HG03066 (cell line): ENCODE data around the gene RAD21L1.

Experiments
- ATAC-seq: cut with Tn5 transposase; IDR thresholded peaks from one replicate; pipeline ENCODE4 v1.9.1; 2021; ENCODE audit warnings: low read depth; ENCODE audit not compliant: unreplicated experiment

Gene RAD21L1

GRCh38 chr20:1225783-1226654 is at the start of gene RAD21L1:
TSS of gene RAD21L1 (plus strand) at chr20:1226044. CDS start at chr20:1228454, 2,410 bp downstream.
- ATAC-seq: no peak

- no peak for ATAC-seq
These were observed 48.2 kb upstream of the RAD21L1 start for GRCh38 chr20:1177680-1178079.

DNA sequence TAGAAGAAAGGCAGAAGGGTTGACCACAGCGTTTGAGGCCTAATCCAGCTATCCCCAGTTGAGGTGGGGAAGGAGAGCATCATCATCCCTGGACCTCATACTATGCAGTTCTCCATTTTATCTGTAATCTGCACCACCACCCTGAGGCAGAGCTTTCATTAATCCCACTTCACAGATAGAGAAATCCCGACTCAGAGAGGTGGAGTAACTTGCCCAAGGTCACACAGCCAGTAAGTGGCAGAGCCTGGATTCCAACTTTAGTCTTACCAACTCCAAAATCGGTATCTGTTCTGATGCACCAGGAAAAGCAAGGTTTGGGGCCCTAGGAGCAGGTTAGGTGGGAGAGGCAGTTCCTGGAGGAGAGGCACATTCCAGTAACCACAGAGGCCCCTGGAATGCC is 47.7 kb upstream of the RAD21L1 start:
- ATAC-seq: no peak

- no peak for ATAC-seq
These were observed 47.2 kb upstream of the RAD21L1 start for GRCh38 chr20:1178623-1179022.

- no peak for ATAC-seq
These were observed 44.9 kb upstream of the RAD21L1 start for GRCh38 chr20:1180949-1181348.

- ATAC-seq: no peak
These were observed 43.7 kb upstream of the RAD21L1 start for GRCh38 chr20:1182106-1182505.

DNA sequence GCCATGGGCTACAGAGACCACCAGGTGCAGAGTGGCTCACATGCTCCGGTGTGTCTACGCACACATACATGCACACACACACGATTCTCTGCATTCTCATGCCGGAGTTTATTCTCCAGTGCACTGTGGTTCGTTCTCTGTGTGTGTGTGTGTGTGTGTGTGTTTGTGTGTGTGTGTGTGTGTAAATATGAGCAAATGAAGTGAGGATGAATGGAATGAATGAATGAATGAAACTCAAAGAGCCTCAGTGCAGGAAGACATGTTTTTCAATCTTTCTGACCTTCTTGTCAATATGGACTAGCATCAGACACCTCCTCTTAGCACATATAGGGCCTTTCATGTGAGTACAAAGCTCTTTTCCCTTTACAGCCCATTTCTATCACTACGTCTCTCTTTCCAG is 42.7 kb upstream of the RAD21L1 start:
- no peak for ATAC-seq

- no peak for ATAC-seq
These were observed 41.6 kb upstream of the RAD21L1 start for GRCh38 chr20:1184260-1184637.

DNA sequence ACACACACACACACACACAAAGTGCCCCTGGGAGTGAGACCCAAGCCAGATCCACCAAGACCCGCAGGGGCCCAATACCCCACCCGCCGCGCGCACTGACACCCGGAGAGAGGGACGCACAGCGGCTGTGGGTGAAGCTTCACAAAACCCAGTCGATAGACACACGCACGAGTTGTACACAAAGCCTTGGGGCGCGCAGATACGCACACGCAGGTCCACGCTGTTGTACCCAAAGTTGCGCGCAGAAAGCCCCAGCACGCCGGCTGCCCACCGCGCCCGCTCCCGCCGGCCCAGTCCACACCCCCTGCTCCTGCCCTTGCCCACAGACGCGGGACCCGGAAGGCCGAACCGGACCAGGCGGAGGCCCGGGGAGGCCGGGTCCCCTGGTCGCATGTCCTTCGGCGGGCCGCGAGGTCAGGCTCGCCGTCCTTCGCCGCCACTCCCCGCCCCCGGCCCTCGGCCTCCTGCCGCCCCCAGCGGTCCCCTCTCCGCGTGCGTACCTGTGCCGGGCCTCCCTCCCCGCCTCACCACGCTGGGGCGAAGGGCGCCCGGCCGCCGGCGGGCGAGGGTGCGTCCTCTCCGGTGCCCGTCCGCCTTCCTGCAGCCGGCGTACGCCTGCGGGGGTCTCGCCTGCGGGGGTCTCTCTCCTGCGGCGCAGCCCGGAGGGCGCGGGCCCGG is 41.1 kb upstream of the RAD21L1 start, which contains the start of gene TMEM74B:
Gene TMEM74B, minus strand, starts transcription at position 344 of the 678 bp plus-strand sequence. CDS start 1,180 bp downstream, outside the sequence.
- ATAC-seq: no peak

- no peak for ATAC-seq
These were observed 40.5 kb upstream of the RAD21L1 start for GRCh38 chr20:1185316-1185741.

DNA sequence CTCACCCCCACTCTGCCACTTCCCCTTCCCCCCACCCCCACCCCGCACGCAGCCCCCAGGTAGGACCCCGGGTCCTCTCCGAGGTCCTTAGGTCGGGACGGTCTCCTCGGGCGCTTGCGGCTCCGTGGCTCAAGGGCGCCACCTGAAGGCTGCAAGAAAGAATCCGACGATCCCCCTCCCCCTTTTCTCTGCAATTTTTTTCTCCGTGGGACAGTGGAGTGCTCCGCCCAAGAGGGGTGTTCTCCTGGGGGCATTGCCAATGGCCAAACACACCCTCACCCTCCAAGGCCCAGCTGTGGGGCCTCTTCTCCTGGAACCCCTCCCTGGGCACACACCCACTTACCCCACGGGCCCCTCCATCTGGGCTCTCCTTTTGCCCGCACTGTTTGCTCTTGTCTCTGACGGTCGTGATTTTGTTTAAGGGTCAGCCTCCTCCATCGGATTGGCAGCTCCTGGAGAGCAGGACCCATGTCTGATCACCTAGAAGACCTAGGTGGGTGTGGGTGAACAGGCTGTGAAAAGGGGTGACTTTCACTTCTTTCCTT is 40.0 kb upstream of the RAD21L1 start:
- ATAC-seq: no peak

GRCh38 chr20:1186367-1186991 is 39.4 kb upstream of the RAD21L1 start:
- no peak for ATAC-seq

DNA sequence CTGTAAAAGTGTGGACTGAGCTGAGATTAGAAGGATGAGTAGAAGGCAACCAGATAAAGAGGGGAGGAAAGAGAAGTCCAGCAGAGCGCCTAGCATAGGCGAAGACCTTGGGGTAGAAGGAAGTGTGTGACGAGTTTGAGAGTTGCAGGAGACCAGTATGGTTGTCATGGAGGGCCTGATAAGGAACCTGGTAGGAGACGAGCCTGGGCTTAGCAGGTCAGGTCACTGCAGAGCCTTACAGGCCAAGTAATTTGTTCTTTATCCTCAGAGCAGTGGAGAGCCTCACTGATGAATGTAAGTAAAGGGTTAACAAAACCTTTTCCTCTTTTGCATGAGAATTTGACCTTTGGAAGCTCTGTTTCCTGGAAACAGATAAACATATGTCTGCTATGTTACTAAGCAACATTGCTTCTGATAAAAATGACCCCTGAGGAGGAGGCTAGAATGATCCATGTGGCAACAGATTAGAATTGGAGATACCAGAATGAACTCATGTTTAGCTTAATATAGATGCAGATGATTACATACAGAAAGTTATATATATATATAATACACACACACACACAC is 38.2 kb upstream of the RAD21L1 start:
- ATAC-seq: no peak

GRCh38 chr20:1188347-1188746 is 37.5 kb upstream of the RAD21L1 start:
- ATAC-seq: no peak

DNA sequence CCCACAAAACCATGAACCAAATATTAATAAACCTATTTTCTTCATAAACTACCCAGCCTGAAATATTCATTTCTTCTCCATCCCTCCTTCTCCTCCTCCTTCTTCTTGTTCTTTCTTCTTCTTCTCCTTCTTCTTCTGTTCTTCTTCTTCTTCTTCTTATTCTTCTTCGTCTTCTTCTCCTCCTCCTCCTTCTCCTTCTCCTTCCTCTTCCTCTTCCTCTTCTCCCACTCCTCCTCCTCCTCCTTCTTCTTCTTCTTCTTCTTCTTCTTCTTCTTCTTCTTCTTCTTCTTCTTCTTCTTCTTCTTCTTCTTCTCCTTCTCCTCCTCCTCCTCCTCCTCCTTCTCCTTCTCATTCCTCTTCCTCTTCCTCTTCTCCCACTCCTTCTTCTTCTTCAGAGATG is 36.0 kb upstream of the RAD21L1 start:
- no peak for ATAC-seq

- no peak for ATAC-seq
These were observed 35.0 kb upstream of the RAD21L1 start for GRCh38 chr20:1190847-1191246.

DNA sequence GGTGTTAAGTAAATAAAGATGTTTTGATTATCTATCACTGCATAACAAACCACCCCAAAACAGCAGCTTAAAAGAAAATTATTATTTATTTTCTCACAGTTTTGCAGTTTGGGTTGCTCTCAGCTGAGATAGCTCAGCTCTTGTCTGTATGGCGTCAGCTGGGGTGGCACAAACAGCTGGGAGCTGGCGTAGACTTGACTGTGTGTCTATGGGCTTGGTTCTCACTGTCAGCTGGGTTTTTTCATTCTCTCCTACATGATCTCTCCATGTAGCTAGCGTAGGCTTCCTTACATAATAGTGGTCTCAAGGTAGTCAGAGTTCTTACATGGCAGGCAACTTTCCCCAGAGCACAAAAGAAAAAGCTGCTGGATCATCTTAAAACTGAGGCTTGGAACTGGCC is 34.5 kb upstream of the RAD21L1 start:
- ATAC-seq: no peak

GRCh38 chr20:1195226-1195625 is 30.6 kb upstream of the RAD21L1 start:
- ATAC-seq: no peak

DNA sequence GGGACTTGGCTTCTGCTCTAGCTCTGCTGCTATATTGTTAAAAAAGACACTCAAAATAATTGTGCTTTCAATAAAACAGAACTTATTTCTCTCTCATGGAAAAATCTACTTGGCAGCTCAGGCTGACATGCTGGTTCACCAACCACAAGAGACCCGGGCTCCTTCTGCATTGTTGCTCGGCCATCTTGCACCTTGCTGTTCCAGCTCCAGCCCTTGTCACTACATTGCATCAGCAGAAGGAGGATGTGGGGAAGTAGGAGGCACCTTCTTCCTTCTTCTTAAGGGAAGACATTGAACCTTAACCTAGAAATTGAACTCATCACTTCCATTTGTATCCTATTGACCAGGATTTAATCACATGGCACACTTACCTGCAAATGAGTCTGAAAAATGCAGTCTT is 29.2 kb upstream of the RAD21L1 start:
- ATAC-seq: no peak

GRCh38 chr20:1197801-1198200 is 28.0 kb upstream of the RAD21L1 start:
- ATAC-seq: no peak

DNA sequence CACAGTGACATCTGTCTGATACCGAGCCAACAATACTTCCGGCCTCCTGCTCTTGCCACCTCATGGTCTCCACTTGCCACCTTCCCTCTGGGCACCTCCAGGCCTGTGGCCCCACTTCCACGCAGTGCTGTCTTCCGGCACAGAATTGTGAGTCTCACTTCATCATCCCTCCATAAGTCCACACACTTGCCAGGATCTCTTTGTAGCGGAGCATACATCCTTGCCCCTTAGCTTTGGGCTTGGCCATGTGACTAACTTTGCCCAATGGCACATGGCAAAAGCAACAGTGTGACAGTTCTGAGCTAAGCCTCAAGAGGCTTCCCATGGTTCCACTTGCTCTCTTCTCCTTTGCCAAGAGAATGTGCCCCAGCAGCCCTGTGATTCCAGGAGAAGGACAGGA is 27.1 kb upstream of the RAD21L1 start:
- ATAC-seq: no peak
